Keratinocyte (primary cell): ENCODE measurements around the gene YTHDC1. TPM values are rescaled to one million over a fixed set of nuclear protein-coding genes. Genes with fewer than 3 reads are reported as not detected.

ENCODE experiments used
- DNase-seq: peaks from one replicate; pipeline ENCODE4 v3.0.0-alpha.2; 2011; ENCODE audit warnings: low read depth, missing footprints, low spot score
- FAIRE-seq: peaks from 2 replicates; lab custom pipeline; 2011; peaks lifted over from hg19 to GRCh38; lab: Jason Lieb, UNC
- H2AFZ ChIP-seq: 2 replicates; pipeline ENCODE4 v1.6.0; 2012; ENCODE audit warnings: low read length, control low read depth, inconsistent platforms; ENCODE audit not compliant: control insufficient read depth
- H3K27ac ChIP-seq: 2 replicates; pipeline ENCODE4 v1.5.1; 2011; ENCODE audit warnings: low read length; ENCODE audit not compliant: control insufficient read depth, insufficient read depth
- H3K27me3 ChIP-seq: 3 replicates; pipeline ENCODE4 v1.6.0; 2011; ENCODE audit warnings: low read length; ENCODE audit not compliant: control insufficient read depth, insufficient read depth; ENCODE audit errors: extremely low read depth
- H3K36me3 ChIP-seq, 2 experiments: 2 replicates in 1 of 2; 3 replicates in 1 of 2; pipeline ENCODE4 v1.5.1; 2011; ENCODE audit warnings: low read length in 2 of 2, mild to moderate bottlenecking in 1 of 2; ENCODE audit not compliant: control insufficient read depth in 2 of 2, insufficient read depth in 2 of 2; ENCODE audit errors: extremely low read depth in 1 of 2
- H3K4me1 ChIP-seq: 3 replicates; pipeline ENCODE4 v1.5.1; 2011; ENCODE audit warnings: low read length; ENCODE audit not compliant: control insufficient read depth, insufficient read depth; ENCODE audit errors: extremely low read depth
- H3K4me2 ChIP-seq: 3 replicates; pipeline ENCODE4 v1.6.0; 2011; ENCODE audit warnings: low read depth, low read length; ENCODE audit not compliant: control insufficient read depth, insufficient read depth; ENCODE audit errors: extremely low read depth
- H3K4me3 ChIP-seq, 3 experiments: fragments of 200-600 bp in 1 of 3; sonication (generic) in 1 of 3; 2 replicates in 2 of 3; 3 replicates in 1 of 3; pipeline ENCODE4 v1.5.1; 2011 to 2016; ENCODE audit warnings: low read length in 3 of 3, mild to moderate bottlenecking in 3 of 3, control low read depth in 2 of 3, inconsistent platforms in 1 of 3, low read depth in 1 of 3, mixed read lengths in 1 of 3, mixed run types in 1 of 3, moderate library complexity in 1 of 3; ENCODE audit not compliant: control insufficient read depth in 2 of 3, insufficient read depth in 2 of 3; ENCODE audit errors: extremely low read depth in 1 of 3
- H3K79me2 ChIP-seq: 2 replicates; pipeline ENCODE4 v1.6.0; 2012; ENCODE audit warnings: low read length; ENCODE audit not compliant: control insufficient read depth, insufficient read depth
- H3K9ac ChIP-seq: 3 replicates; pipeline ENCODE4 v1.6.0; 2011; ENCODE audit warnings: low read length; ENCODE audit not compliant: control insufficient read depth, insufficient read depth; ENCODE audit errors: extremely low read depth
- H3K9me1 ChIP-seq: 3 replicates; pipeline ENCODE4 v1.6.0; 2011; ENCODE audit warnings: low read length; ENCODE audit not compliant: control insufficient read depth, insufficient read depth; ENCODE audit errors: extremely low read depth
- H3K9me3 ChIP-seq: 2 replicates; pipeline ENCODE4 v1.5.1; 2012; ENCODE audit warnings: low read depth, low read length; ENCODE audit not compliant: control insufficient read depth
- H4K20me1 ChIP-seq: 3 replicates; pipeline ENCODE4 v1.6.0; 2011; ENCODE audit warnings: low read length; ENCODE audit not compliant: control insufficient read depth, insufficient read depth; ENCODE audit errors: extremely low read depth
- CTCF ChIP-seq, 3 experiments: IDR thresholded peaks in 1 of 3; conservative IDR thresholded peaks in 1 of 3; optimal IDR thresholded peaks in 1 of 3; 2 replicates in 2 of 3; 3 replicates in 1 of 3; pipeline versions ENCODE3 to v1.5.1; 2011; ENCODE audit warnings: low read length in 3 of 3, mild to moderate bottlenecking in 3 of 3, moderate library complexity in 2 of 3, control low read depth in 1 of 3, inconsistent platforms in 1 of 3; ENCODE audit not compliant: insufficient read depth in 2 of 3; ENCODE audit errors: extremely low read depth in 1 of 3
- EZH2 ChIP-seq: IDR thresholded peaks from one replicate; pipeline ENCODE4 v1.6.1; 2012; ENCODE audit warnings: inconsistent platforms, mild to moderate bottlenecking, low read length, moderate library complexity
- dilution Hi-C: fragments of 300-500 bp; cut with MboI; formaldehyde crosslinking; loops from one replicate; pipeline ENCODE4 v1.7.0; 2020; ENCODE audit warnings: low sequenced_read_pairs; ENCODE audit not compliant: extremely low pct_ligation_motif_present
- polyA plus RNA-seq, 5 experiments: library from polyadenylated mRNA; depleted of rRNA in 3 of 5; stranded (reverse) in 3 of 5; stranded (forward) in 1 of 5; unstranded in 1 of 5; fragments of >200 nt; gene quantifications; 1 replicate in 1 of 5; 2 replicates in 3 of 5; 3 replicates in 1 of 5; pipeline versions ENCODE4 v1.2.1 to v1.2.3, GENCODE V29; 2011 to 2012; ENCODE audit warnings: missing spikeins in 2 of 5, low read depth in 1 of 5, low replicate concordance in 1 of 5

The YTHDC1 gene
- polyA plus RNA-seq, 1 donor (not counting 4 experiments of a cell fraction or from before 2014, with no cell fraction given), result 74.2 TPM

GRCh38 chr4:68372588-68372987 is 22.7 kb upstream of the YTHDC1 start:
- Histone ChIP-seq H3K27ac (peak overlapping the region; percentile 53), H3K36me3 (no peaks in the 10 kb centered on the region), H3K79me2 (no peaks in the 10 kb centered on the region), H3K4me2 (peak overlapping the region; percentile 73), H3K9me3 (no peaks in the 10 kb centered on the region), H4K20me1 (no peaks in the 10 kb centered on the region), H3K4me3 (no peak overlapping the region), H2AFZ (no peak overlapping the region), H3K4me1 (peaks cover 36% of the 10 kb centered on the region), H3K27me3 (no peaks in the 10 kb centered on the region), H3K9ac (no peak overlapping the region), H3K9me1 (no peaks in the 10 kb centered on the region)
- TF ChIP-seq EZH2 (no peak), CTCF (optimal IDR thresholded peaks at IDR 0.05 in 1 of 3, IDR thresholded peaks at IDR 0.05 in 1 of 3, conservative IDR thresholded peaks at IDR 0.05 in 1 of 3; ENCODE audit: extremely low read depth in 1 of 3, insufficient read depth in 2 of 3, low read length in 3 of 3) (no peak)
- dilution Hi-C loops, result no loop called here
- FAIRE-seq (peak; percentile 60), DNase-seq (no peak)

GRCh38 chr4:68369142-68369805 is 19.4 kb upstream of the YTHDC1 start:
- peak; percentile 92 for FAIRE-seq
- peak overlapping the region; percentile 60 for H3K9ac ChIP-seq
- peak overlapping the region; percentile 67 for H3K4me2 ChIP-seq
- no peak for TF ChIP-seq EZH2
- no peak for TF ChIP-seq CTCF (optimal IDR thresholded peaks at IDR 0.05 in 1 of 3, IDR thresholded peaks at IDR 0.05 in 1 of 3, conservative IDR thresholded peaks at IDR 0.05 in 1 of 3; ENCODE audit: extremely low read depth in 1 of 3, insufficient read depth in 2 of 3, low read length in 3 of 3)
- no peaks in the 10 kb centered on the region for H3K27me3 ChIP-seq
- H2AFZ ChIP-seq, result no peak overlapping the region
- no peaks in the 10 kb centered on the region for H4K20me1 ChIP-seq
- peaks cover 3% of the 10 kb centered on the region for H3K9me3 ChIP-seq
- H3K36me3 ChIP-seq, result peaks cover 0 to 5% of the 10 kb centered on the region in 2 experiments
- H3K79me2 ChIP-seq, result no peaks in the 10 kb centered on the region
- peak overlapping the region; percentile 83 for H3K27ac ChIP-seq
- peak; percentile 92 for DNase-seq
- H3K9me1 ChIP-seq, result no peaks in the 10 kb centered on the region
- peaks cover 33% of the 10 kb centered on the region for H3K4me1 ChIP-seq
- peak overlapping the region in 2 of 3 experiments; percentile 47 to 56 for H3K4me3 ChIP-seq
- dilution Hi-C loops, result no loop called here
